Hepatocyte (in vitro differentiated cells): ENCODE measurements around the gene TMSB15A.
"Not testable (repeated sequence)": the region's sequence is repeated elsewhere in the genome, so short reads cannot be mapped to it uniquely, and the experiment has no call there.

Experiments used
- CTCF ChIP-seq: fragments of 200-600 bp; sonication (generic); IDR thresholded peaks from 2 replicates; pipeline ENCODE4 v1.5.1; 2016; ENCODE audit warnings: antibody characterized with exemption, mild to moderate bottlenecking; ENCODE audit not compliant: poor library complexity
- EZH2 ChIP-seq: fragments of 200-600 bp; sonication (generic); IDR thresholded peaks from 2 replicates; pipeline ENCODE4 v1.6.1; 2016; ENCODE audit warnings: antibody characterized with exemption, mild to moderate bottlenecking, borderline replicate concordance
- EZH2phosphoT487 ChIP-seq: fragments of 200-600 bp; sonication (generic); IDR thresholded peaks from one replicate; pipeline ENCODE4 v1.6.1; 2018; ENCODE audit warnings: antibody characterized with exemption, mild to moderate bottlenecking, low read depth, moderate library complexity; ENCODE audit not compliant: unreplicated experiment, severe bottlenecking

GRCh38 chrX:102471762-102472220 lies 44.7 kb downstream of the TMSB15A start, which contains the start of gene TCP11X2:
- not testable (repeated sequence) for TF ChIP-seq CTCF, EZH2phosphoT487, EZH2
